Posterior cingulate gyrus (tissue), 11 donors: ENCODE results near the gene FBP1.
"Not testable (repeated sequence)": the region's sequence is repeated elsewhere in the genome, so short reads cannot be mapped to it uniquely, and the experiment has no call there.

Source experiments
- DNase-seq, 10 donors: peaks; one replicate each; pipeline versions ENCODE4 v3.0.0 to v3.0.0-alpha.2; 2020 to 2021; ENCODE audit warnings: mixed read lengths in 3 of 10
- intact Hi-C: fragments of 100-400 bp; cut with DNase I; formaldehyde crosslinking; loops from one replicate; pipeline ENCODE4 v1.15.1; 2023

The FBP1 gene

DNA sequence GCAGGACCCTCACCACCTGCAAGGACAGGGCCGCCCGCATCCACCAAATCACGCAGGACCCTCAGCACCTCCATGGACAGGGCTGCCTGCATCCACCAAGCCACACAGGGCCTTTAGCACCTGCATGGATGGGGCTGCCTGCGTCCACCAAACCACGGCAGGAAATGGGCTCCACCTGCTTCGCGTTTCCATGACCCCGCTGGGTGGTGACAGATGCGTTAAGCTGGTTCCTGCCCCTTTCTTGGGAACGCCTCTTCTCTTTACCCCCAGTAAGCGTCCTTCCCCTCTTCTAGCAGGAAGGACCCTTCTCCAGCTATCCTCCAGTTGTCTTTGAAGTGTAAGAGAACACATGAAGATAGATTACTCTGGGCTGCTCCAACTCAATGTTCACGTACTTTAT is 13.5 kb downstream of the FBP1 start:
- no peak for DNase-seq
- intact Hi-C loops, result no loop called here

DNA sequence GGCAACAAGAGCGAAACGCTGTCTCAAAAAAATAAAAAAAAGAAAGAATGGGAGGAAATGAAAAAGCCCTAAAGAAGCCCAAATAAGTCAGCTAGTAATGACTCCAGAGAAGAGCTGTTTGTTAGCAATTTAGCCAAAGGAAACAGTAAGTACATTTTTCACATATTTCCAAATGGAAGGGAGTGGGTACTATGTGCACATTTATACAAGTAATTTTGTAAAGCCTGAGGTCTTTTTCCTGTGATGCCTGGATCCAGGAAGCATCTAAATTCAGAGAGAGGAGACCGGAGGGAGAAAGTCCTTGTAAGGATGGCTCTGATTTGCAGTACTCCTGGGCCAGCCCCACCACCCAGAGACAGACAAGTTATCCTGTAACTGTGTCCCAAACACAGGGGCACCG is 14.7 kb downstream of the FBP1 start:
- intact Hi-C loops, result no loop called here
- DNase-seq, result no peak

DNA sequence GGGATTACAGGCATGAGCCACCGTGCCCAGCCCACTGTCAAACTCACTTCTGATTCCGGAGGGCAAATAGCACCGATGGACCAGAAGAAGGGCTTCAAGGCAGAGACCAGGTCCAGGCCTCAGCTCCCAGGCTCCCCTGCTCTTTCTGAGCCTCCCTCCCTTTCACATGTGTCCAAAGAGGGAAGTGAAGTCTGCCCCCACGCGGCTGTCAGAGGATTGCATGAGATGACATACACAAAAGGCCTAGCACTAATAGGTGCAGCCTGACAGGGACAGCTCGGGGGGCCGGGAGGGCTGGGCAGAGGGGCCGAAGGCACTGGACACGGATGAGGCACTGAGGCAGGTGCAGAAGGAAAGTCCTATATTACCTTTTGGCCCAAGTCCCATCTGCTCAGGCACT is 16.1 kb downstream of the FBP1 start:
- DNase-seq, result peak in 1 of 10 donors; percentile 83
- intact Hi-C loops, result no loop called here

DNA sequence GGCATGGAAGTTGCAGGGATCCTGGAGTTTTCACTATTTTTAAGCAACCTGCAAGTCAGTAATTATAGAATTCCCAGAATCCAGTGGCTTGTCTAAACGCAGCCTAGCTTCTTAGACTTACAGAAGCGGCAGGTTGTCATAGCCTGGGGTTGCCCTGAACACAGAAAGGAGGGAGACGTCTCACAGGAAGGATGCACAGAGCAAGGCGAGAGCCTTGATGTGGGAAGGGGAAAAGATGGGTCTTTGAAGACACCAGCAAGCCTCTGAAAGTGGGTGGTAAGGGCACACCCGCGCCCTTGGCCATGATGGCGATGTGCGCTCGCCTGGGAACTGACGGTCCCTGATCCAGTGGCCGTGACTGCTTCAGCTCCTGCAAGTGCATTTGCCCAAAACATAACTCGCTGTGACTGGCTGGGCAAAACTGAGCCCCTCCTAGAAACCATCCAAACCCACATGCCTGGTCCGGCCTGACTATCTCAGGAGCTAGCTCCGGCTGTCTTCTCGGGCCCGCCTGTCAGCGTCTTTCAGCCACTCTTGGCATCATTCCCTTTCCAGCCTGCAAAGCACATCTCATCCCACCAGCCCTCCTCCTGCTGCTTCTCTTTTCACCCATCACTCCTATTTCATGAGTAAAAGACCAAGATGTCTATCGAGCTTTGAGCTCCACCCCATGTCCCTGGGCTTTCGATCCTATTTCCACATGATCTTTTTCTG is 17.1 kb downstream of the FBP1 start:
- no peak for DNase-seq
- intact Hi-C loops, result no loop called here

DNA sequence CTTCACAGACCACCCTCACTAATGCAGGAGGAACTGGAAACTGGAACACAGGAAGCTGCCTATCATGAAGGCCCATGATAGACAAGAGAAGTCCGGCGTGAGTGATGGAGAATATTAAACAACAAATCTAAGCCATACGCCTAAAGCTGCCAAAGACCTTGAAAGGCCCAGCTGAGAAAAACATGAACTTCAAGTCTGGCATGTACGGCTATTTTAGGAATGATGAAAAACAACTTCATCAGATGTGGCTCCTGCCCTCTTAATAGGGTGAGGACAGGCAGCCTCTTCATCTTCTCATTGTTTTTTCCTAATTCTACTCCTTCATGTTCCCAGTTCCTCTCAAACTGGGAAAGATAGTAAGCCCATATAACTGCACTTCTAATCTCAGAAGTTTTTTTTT is 20.3 kb downstream of the FBP1 start:
- no peak for DNase-seq
- intact Hi-C loops, result no loop called here

DNA sequence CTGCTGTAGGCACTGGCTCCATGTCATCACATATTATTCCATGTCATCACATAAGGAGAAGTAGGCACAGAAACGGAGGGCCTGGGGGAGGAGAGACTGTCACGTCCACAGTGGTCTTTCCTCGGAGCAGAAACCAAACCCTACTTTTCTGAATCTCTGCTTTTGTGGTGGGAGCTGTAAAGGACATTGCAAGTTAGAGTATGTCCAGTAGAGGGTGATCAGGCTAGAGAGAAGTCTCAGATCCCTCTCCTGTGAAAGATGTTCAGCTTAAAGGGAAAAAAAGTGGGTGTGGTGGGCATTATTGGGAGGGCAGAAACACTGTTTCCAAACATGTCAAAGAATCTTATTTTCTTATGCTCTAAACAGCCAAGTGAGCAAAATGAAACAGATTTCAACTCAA is 26.3 kb downstream of the FBP1 start:
- DNase-seq, result no peak
- intact Hi-C loops, result no loop called here

DNA sequence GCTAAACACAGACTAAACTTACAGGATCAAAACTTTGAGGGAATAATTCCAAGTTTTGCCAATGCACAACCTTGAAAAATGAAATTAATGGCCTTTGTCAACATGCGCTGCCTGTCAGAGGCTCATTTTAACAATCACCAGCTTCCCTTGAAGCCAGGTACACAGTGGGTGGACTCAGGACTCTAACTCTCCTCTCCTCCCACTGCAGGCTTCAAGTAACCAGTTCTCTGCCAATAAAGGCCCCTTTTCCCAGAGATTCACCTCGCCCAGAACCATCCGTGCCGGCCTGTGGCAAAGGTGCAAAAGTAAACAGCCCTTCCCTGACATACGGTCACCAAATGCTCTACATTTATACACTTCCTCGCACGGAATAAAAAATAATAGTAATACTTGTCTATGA is 27.2 kb downstream of the FBP1 start:
- DNase-seq, result peak in 1 of 10 donors; percentile 24
- intact Hi-C loops, result no loop called here

DNA sequence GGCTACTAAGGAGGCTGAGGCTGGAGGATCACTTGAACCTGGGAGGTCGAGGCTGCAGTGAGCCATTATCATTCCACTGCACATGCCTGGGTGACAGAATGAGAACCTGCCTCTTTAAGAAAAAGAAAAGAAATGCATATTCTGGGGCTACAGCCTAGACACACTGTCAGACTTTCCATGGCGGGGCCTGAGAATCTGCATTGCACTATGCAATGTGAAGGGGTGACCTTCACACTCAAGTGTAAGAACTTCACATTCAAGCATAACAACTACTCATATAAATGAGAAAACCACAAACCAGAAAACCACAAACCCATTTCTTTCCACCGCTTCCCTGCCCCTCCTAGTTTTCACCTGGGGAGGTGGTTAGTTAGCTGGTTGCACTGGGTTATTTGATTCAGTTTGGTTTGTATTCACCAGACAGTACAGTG is 27.7 kb downstream of the FBP1 start:
- intact Hi-C loops, result no loop called here
- no peak for DNase-seq

DNA sequence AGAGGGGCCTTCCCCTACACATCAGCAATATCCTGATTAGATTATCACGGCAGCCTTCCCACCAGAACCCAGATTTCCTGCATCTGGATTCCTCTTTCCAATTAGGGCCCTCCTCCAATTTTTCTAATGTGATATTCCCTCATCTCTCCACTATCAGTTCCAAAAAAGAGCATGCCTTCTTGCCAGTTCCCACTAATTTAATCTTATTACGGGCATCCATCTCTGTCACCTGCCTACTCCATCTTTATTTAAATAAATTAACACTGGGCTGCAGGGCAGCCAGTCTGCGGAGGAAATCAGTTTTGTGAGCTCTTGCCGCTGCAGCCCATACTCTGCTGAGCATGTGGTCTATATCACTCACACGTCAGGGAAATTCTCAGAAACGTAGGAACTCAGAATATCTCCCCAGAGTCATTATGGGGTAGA is 29.1 kb downstream of the FBP1 start:
- no peak for DNase-seq
- intact Hi-C loops, result no loop called here

DNA sequence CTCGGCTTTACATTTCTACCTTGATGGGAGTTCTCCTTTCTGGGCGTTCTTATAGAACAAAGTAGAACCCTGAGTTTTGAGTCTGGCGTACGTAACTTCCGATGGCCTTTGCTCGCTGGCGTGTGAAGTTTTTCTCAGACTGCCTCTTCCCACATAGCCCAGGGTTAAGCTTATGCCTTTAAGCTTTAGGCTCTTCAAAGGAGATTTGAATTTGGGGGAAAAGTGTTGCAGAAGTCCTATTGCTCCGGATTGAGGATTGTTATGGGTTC is 32.0 kb downstream of the FBP1 start:
- DNase-seq, result no peak
- intact Hi-C loops, result no loop called here

DNA sequence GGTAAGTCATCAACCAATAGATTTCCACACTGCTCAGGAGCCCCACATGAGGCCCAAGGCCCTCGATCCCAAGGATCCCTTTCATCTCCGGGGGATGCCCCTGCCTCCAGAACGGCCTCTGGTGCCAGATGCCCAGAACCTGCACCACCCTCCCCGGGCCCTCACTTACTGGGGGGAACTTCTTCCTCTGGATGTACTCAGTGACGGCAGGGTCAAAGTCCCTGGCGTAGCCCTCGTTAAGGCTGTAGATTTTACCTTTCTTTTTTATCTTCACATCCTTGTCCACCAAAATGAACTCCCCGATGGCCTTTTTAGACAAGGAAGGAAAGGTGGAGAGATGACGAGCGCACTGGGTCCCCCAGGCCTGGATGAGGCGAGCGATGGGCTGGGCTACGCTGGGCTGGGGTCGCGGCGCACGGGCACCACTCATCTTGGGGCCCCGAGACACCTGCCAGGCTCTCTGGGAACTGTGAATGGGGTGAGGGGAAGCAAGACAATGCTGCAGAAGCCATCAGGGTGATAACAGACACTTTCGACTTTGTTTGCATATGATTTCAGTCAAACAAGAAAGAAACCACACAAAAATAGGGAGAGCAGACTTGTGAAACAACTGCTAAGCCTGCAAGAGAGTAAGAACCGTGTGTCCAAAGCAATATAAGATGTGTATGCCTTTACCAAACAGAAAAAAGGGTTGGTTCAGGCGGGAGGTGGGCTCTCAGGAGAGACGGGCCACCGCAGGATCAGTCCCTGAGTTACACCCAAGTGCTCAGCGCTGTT is 32.5 kb downstream of the FBP1 start:
- DNase-seq, result no peak
- intact Hi-C loops, result no loop called here

DNA sequence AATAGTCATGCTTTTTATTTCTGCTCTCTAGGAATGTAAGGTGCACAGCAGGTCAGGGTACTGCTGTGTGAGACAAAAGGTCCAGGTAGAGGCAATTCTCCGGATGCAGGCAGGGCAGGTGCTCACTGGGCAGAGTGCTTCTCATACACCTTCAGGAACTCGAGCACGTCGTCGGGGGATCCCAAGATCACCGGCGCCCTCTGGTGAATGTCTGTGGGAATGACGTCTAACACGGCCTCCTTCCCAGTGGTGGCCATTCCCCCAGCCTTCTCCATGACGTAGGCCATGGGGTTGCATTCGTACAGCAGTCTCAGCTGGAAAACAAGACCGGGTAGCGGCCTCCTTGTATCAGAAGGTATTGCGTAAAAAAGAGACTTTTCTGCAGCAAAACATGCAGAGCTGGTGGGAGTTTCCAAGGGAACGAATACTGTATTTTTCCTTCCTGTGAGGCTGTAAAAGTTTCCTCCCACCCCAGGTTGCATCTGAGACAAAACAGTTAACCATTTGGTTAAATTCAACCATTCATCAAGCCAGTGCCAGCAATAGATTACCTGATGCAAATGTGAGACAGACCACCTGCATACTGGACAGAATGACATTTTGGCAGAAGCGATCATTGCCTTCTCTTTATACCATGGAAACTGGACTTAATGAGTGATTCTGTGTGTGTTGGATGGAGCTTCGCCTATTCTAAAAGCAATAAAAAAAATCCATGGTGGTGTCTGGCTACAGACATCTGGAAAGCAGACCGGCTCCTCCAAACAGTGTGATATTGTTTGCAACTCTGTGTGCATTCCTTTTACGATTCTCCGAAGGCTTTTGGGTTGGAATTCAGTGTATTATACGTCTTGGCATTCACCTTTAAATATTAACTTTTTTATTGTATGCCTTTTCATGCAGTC is 35.8 kb downstream of the FBP1 start:
- DNase-seq, result peak in 9 of 10 donors; percentile 44 to 94 (median 66)
- intact Hi-C loops, result no loop called here

DNA sequence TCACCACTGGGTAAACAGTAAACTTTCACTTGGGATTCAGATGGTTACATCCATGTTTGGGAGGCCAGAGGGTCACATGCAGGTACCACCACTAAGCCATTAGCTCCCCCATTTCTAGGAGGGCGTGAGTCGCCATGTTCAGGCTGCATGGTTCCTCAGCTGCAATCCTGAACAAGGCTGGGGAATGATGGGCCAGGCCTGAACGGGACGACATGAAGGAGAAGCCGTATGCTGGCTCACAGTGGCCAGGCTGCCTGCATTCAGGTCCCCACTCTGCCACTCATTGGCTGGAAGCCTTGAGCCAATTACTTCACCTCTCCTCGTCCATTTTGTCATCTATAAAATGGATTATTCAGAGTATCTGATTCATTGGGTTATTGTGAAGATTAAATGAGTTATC is 36.7 kb downstream of the FBP1 start:
- no peak for DNase-seq
- intact Hi-C loops, result no loop called here

DNA sequence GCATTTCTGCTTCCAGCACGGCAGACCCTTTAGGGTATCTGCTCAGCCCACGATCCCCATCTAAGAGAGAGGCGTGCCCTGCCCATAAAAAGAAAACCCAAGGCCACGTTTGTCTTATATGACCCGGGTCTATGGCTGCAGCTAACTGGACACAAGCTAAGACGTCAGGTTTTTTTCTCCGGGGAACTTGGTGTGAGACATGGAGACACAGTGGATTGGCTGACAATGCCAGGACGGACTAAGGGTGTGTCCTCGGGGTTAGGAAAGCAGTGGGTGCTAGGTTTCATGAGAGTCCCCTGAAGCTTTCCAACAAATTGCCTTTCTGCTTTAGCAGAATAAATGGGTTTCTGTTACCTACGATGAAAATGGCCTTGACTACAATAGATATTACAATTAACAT is 38.6 kb downstream of the FBP1 start:
- intact Hi-C loops, result no loop called here
- no peak for DNase-seq

DNA sequence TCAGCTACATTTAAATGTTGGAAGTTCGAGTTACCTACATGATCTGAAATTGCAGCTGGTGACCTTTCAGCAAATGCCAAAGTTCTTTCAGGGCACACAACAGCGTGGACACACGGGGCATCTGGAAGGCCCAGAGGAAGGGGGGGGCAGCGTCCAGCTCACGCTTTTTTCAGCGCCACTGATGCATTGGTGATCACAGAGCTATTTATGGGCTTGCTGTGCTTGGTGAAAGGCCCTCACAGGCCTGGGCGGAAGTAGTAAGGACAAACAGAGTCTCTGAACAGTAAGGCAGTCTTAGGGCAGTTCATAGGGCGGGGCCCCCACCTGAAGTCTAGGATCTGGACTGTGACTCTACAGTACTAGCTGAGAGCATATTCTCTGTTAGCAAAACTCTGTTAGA is 39.1 kb downstream of the FBP1 start:
- DNase-seq, result no peak
- intact Hi-C loops, result no loop called here

DNA sequence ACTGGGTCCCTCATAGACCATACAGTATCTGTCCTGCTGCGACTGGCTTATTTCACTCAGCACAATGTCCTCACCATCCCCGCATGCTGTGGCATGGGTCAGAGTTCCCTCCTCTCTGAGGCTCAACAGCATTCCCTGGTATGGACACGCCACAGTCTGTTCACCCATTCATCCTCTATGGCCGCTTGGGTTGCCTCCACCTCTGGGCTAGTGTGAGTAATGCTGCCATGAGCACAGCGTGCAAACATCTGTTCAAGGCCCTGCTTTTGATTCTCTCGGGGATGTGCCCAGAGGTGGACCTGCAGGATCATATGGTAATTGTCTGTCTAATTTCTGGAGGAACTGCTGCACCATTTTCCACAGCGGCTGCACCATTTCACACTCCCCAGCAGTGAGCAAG is 40.2 kb downstream of the FBP1 start:
- DNase-seq, result no peak
- intact Hi-C loops, result no loop called here

DNA sequence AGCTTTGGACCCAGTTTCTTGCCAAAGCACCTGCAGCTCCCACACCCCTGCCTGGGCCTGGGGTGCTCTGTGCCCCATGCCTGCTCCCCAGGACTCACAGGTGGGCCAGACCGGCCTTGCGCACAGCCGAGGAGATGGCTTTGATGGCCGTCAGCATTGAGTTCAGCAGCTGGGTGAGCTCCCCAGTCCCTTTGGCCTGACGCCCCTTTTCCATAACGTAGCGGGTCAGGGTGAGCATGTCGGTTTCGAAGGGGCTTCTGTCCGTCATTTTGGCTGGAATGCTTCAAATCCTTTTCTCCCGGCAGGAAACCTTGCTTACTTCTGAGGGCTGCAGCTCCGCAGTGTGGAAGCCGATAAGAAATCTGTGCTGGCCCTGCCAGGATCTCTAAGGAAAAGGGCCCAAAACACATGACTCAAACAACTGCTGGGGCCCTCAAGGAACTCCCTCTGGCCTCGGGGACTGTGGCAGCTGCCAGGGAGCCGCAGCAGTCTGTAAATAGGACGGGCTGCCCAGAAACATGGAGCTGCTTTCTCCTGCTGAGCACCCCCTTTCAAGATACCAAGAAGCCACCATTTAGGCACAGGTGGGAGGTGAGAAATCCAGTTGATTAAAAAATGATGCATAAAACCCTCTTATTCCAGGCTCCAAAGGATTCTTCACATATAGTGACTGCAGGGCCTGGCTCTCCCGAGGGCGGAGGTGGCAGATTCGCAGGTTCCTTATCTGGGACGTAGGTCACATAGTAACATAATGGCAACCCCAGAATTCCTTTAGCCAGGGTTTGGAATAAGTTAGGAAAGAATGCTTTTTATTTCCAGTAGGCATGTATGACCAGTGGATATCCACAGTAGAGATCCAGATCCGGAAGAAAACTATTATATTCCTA is 45.6 kb downstream of the FBP1 start, which contains the start of gene FBP2:
Gene FBP2, minus strand, starts transcription at position 366 of the 887 bp plus-strand sequence. Its CDS starts 98 bp downstream, at position 268.
- peak in 1 of 10 donors; percentile 74 for DNase-seq
- intact Hi-C loops, result no loop called here

DNA sequence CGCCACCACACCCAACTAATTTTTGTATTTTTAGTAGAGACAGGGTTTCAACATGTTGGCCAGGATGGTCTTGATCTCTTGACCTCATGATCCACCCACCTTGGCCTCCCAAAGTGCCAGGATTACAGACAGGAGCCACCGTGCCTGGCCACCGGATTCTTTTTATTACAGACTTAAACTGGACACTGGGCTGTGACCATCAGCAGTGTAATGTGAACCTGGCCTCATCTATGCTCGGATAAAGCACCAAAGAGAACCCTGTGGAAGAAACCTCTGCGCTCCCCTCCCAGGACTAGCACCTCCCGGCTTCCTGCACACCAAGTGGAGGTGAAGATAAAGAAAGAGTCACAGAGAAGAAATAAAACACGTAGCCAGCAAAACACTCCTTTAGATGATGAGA is 46.6 kb downstream of the FBP1 start:
- intact Hi-C loops, result not testable (repeated sequence)
- peak in 1 of 10 donors; percentile 9 for DNase-seq

DNA sequence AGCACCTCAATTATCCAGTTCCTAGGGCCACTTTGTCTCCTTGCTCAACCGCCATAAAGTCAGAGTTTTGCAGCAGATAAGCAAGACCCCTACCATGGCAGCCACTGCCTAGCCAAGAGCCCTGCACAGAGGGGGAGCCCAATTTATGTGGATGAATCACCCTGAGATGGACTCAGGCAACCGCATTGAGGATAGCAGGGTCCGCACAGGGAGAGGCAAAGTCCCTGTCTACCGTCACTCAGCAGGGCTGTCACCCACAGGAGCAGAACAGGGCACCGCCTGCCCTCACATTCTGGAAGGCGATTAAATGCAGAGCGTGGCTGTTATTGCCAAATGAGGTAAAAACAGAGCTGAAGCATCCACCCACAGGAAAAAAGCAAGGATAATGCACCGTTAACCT is 47.4 kb downstream of the FBP1 start:
- DNase-seq, result peak in 1 of 10 donors; percentile 29
- intact Hi-C loops, result no loop called here

DNA sequence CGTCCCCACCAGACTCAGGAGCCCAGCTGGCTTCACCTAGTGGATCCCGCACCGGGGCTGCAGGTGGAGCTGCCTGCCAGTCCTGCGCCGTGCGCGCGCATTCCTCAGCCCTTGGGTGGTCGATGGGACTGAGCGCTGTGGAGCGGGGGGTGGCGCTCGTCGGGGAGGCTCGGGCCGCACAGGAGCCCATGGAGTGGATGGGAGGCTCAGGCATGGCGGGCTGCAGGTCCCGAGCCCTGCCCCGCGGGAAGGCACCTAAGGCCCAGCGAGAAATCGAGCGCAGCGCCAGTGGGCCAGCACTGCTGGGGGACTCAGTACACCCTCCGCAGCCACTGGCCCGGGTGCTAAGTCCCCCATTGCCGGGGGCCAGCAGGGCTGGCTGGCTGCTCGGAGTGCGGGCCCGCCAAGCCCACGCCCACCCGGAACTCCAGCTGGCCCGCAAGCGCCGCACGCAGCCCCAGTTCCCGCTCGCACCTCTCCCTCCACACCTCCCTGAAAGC is 48.2 kb downstream of the FBP1 start:
- DNase-seq, intact Hi-C loops: not testable (repeated sequence)
